ENCODE data around the gene NCCRP1. TPM values are rescaled to one million over a fixed set of nuclear protein-coding genes. Genes with fewer than 3 reads are reported as not detected.

NCCRP1 gene
- total and polyA plus RNA-seq, 2 donors (not counting 3 experiments of a cell fraction or from before 2014, with no cell fraction given) = 0.06 TPM; not detected in 1

DNA sequence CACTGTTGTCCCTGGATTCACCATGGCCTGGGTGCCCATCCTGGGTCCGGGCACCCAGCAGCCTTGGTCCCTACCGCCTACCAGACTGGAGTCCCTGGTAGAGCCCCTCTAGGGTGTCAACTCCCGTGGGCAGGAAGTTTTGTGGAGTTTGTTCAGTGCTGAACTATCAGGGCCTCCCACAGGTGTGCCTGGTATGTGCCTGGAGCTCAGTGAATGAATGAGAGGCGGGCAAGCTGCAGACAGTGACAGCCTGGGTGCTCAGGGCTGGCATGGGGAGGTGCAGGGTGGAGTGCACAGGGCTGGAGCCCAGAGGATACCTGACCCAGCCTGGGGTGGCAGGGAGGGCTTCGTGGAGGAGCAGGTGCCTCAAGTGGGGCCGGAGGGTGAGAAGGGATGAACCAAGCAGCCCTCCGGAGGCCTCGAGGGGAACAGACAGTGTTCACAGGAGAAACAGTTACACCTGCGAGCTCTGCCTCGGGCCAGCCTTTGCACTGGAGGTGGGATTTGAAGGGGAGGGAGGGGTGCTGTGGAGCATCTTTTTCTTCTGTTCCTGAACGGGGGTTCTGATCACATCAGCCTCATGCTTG is 41.6 kb upstream of the NCCRP1 start:
- H3K79me2 ChIP-seq (ENCODE audit: control insufficient read depth, insufficient read depth, low read length) = peaks cover 37% of the 10 kb centered on the region
- POLR2A ChIA-PET = no interaction called here
- H3K9me3 ChIP-seq (replicated peaks; ENCODE audit: control insufficient read depth, insufficient read depth, low read length) = no peaks in the 10 kb centered on the region
- TF ChIP-seq FOS (IDR thresholded peaks at IDR 0.05; ENCODE audit: borderline replicate concordance, insufficient read depth, low read length) (no peak), EZH2 (IDR thresholded peaks at IDR 0.05; ENCODE audit: borderline replicate concordance, low read depth, low read length, severe bottlenecking) (no peak), POLR2A (IDR thresholded peaks at IDR 0.05; ENCODE audit: low read depth, low read length) (no peak), MYC (IDR thresholded peaks at IDR 0.05; ENCODE audit: low read depth, low read length) (no peak), JUN (IDR thresholded peaks at IDR 0.05; ENCODE audit: borderline replicate concordance, insufficient read depth, insufficient read length, low read depth) (no peak), GATA2 (IDR thresholded peaks at IDR 0.05; ENCODE audit: insufficient read depth, insufficient read length, low read depth, low read length) (no peak), POLR2AphosphoS5 (IDR thresholded peaks at IDR 0.05; ENCODE audit: insufficient read depth, low read depth, low read length) (no peak)
- TF ChIP-seq, protein P1, sequence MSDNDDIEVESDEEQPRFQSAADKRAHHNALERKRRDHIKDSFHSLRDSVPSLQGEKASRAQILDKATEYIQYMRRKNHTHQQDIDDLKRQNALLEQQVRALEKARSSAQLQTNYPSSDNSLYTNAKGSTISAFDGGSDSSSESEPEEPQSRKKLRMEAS (IDR thresholded peaks at IDR 0.05; ENCODE audit: insufficient read depth, insufficient read length) = no peak
- TF ChIP-seq, protein P2, sequence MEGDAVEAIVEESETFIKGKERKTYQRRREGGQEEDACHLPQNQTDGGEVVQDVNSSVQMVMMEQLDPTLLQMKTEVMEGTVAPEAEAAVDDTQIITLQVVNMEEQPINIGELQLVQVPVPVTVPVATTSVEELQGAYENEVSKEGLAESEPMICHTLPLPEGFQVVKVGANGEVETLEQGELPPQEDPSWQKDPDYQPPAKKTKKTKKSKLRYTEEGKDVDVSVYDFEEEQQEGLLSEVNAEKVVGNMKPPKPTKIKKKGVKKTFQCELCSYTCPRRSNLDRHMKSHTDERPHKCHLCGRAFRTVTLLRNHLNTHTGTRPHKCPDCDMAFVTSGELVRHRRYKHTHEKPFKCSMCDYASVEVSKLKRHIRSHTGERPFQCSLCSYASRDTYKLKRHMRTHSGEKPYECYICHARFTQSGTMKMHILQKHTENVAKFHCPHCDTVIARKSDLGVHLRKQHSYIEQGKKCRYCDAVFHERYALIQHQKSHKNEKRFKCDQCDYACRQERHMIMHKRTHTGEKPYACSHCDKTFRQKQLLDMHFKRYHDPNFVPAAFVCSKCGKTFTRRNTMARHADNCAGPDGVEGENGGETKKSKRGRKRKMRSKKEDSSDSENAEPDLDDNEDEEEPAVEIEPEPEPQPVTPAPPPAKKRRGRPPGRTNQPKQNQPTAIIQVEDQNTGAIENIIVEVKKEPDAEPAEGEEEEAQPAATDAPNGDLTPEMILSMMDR (IDR thresholded peaks at IDR 0.05; ENCODE audit: extremely low read depth in 1 of 2, insufficient read depth in 1 of 2, low read depth in 1 of 2, low read length in 2 of 2) = no peak
- dilution Hi-C loops (cut with MboI; ENCODE audit: extremely low pct_ligation_motif_present, low sequenced_read_pairs) (no loop called here), intact Hi-C loops (cut with micrococcal nuclease) (no loop called here)
- no peak overlapping the region for H3K4me2 ChIP-seq (ENCODE audit: insufficient read depth, low read length)
- no TSS peak for BruUV-seq (replicated peaks)
- H3K27ac ChIP-seq (ENCODE audit: insufficient read depth, low read depth, low read length) = no peak overlapping the region
- no peaks in the 10 kb centered on the region for H4K20me1 ChIP-seq (replicated peaks; ENCODE audit: control insufficient read depth, extremely low read depth, insufficient read depth, low read length)
- no peak overlapping the region for H2AFZ ChIP-seq (ENCODE audit: low read depth, low read length)
- H3K9me1 ChIP-seq (replicated peaks; ENCODE audit: control insufficient read depth, extremely low read depth, insufficient read depth, low read length) = no peaks in the 10 kb centered on the region
- CTCF ChIA-PET = interaction anchor here (1.5 to 1.6 kb wide), 2 partner anchors 32 to 33 kb away, joined by 3 to 4 read pairs; no protein-coding TSS in a partner anchor
- no peak overlapping the region for H3K4me3 ChIP-seq (replicated peaks in 1 of 3; ENCODE audit: insufficient read depth in 1 of 3, low read depth in 1 of 3, low read length in 3 of 3)
- no peak overlapping the region for H3K9ac ChIP-seq (replicated peaks; ENCODE audit: extremely low read depth, insufficient read depth, low read length)
- DNase-seq (ENCODE audit: low read depth, low spot score) (no peak), FAIRE-seq (no peak)
- H3K27me3 ChIP-seq (ENCODE audit: control insufficient read depth in 2 of 2, insufficient read depth in 2 of 2, low read length in 2 of 2) = no peaks in the 10 kb centered on the region
- peaks cover under 1% of the 10 kb centered on the region for H3K4me1 ChIP-seq (ENCODE audit: control insufficient read depth, extremely low read depth, insufficient read depth, low read length)
- H3K36me3 ChIP-seq (ENCODE audit: control insufficient read depth in 2 of 2, extremely low read depth in 1 of 2, insufficient read depth in 2 of 2, low read length in 2 of 2) = no peaks in the 10 kb centered on the region
